Endothelial cell of umbilical vein (primary cell): Measurements from ENCODE around the gene TSPAN4. TPM values are rescaled to one million over a fixed set of nuclear protein-coding genes. Genes with fewer than 3 reads are reported as not detected.

Source experiments
- BruUV-seq: library from RNA; stranded (reverse); fragments of 400-500 nt; replicated peaks from 2 replicates; lab custom pipeline; 2021; lab: Mats Ljungman, UMichigan
- CTCF ChIA-PET: fragments of 300-600, 350-600 bp; sonication (Branson Sonifier 250); formaldehyde crosslinking; loops from one replicate; lab custom pipeline; 2021; ENCODE audit warnings: antibody characterized with exemption, inconsistent platforms; lab: Charles Lee
- POLR2A ChIA-PET: fragments of 300-600, 350-600 bp; sonication (Branson Sonifier 250); formaldehyde crosslinking; loops from one replicate; lab custom pipeline; 2021; ENCODE audit warnings: antibody characterized with exemption, inconsistent platforms; lab: Charles Lee
- DNase-seq: peaks from one replicate; pipeline ENCODE4 v3.0.0-alpha.2; 2011; ENCODE audit warnings: low read depth, low spot score
- FAIRE-seq: peaks from 2 replicates; lab custom pipeline; 2011; peaks lifted over from hg19 to GRCh38; lab: Jason Lieb, UNC
- H2AFZ ChIP-seq: 2 replicates; pipeline ENCODE4 v1.6.0; 2012; ENCODE audit warnings: low read depth, low read length, control low read depth, inconsistent platforms
- H3K27ac ChIP-seq: 2 replicates; pipeline ENCODE4 v1.5.1; 2011; ENCODE audit warnings: low read depth, mild to moderate bottlenecking, control low read depth, low read length, moderate library complexity; ENCODE audit not compliant: insufficient read depth
- H3K27me3 ChIP-seq, 2 experiments: 2 replicates each; pipeline versions ENCODE4 v1.6.0 to v1.6.1; 2011; ENCODE audit warnings: low read length in 2 of 2, mixed read lengths in 1 of 2; ENCODE audit not compliant: control insufficient read depth in 2 of 2, insufficient read depth in 2 of 2
- H3K36me3 ChIP-seq, 2 experiments: 2 replicates in 1 of 2; 3 replicates in 1 of 2; pipeline ENCODE4 v1.5.1; 2011; ENCODE audit warnings: low read length in 2 of 2, mild to moderate bottlenecking in 1 of 2, moderate library complexity in 1 of 2; ENCODE audit not compliant: control insufficient read depth in 2 of 2, insufficient read depth in 2 of 2; ENCODE audit errors: extremely low read depth in 1 of 2
- H3K4me1 ChIP-seq: 3 replicates; pipeline ENCODE4 v1.5.1; 2011; ENCODE audit warnings: mild to moderate bottlenecking, low read length; ENCODE audit not compliant: control insufficient read depth, insufficient read depth; ENCODE audit errors: extremely low read depth
- H3K4me2 ChIP-seq: 2 replicates; pipeline ENCODE4 v1.6.1; 2011; ENCODE audit warnings: low read length, control low read depth, mixed read lengths; ENCODE audit not compliant: insufficient read depth
- H3K4me3 ChIP-seq, 3 experiments: fragments of 200-600 bp in 1 of 3; sonication (generic), shearing (Covaris generic) in 1 of 3; replicated peaks in 1 of 3; 2 replicates each; pipeline ENCODE4 v1.5.1; 2011 to 2016; ENCODE audit warnings: control low read depth in 3 of 3, low read length in 3 of 3, mild to moderate bottlenecking in 2 of 3, inconsistent platforms in 1 of 3, low read depth in 1 of 3, moderate library complexity in 1 of 3; ENCODE audit not compliant: insufficient read depth in 1 of 3
- H3K79me2 ChIP-seq: 2 replicates; pipeline ENCODE4 v1.6.0; 2012; ENCODE audit warnings: low read length, inconsistent platforms; ENCODE audit not compliant: control insufficient read depth, insufficient read depth
- H3K9ac ChIP-seq: replicated peaks from 2 replicates; pipeline ENCODE3; 2011; ENCODE audit warnings: low read length, control low read depth; ENCODE audit not compliant: insufficient read depth; ENCODE audit errors: extremely low read depth
- H3K9me1 ChIP-seq: replicated peaks from 3 replicates; pipeline ENCODE4 v1.6.0; 2011; ENCODE audit warnings: mild to moderate bottlenecking, low read length; ENCODE audit not compliant: control insufficient read depth, insufficient read depth; ENCODE audit errors: extremely low read depth
- H3K9me3 ChIP-seq: replicated peaks from 2 replicates; pipeline ENCODE4 v1.5.1; 2012; ENCODE audit warnings: low read length, inconsistent platforms; ENCODE audit not compliant: control insufficient read depth, insufficient read depth
- H4K20me1 ChIP-seq: replicated peaks from 2 replicates; pipeline ENCODE3; 2011; ENCODE audit warnings: mild to moderate bottlenecking, low read length; ENCODE audit not compliant: control insufficient read depth, insufficient read depth; ENCODE audit errors: extremely low read depth
- CTCF ChIP-seq, 2 donors: IDR thresholded peaks; 1 replicate in 1 of 2; 2 replicates in 1 of 2; pipeline ENCODE4 v1.5.1; 2011; ENCODE audit warnings: low read length in 2 of 2, mild to moderate bottlenecking in 2 of 2, moderate library complexity in 2 of 2, control low read depth in 1 of 2, inconsistent platforms in 1 of 2, low read depth in 1 of 2; ENCODE audit not compliant: insufficient read depth in 1 of 2; ENCODE audit errors: extremely low read depth in 1 of 2
- EZH2 ChIP-seq: IDR thresholded peaks from 2 replicates; pipeline ENCODE4 v1.6.1; 2012; ENCODE audit warnings: borderline replicate concordance, low read depth, mild to moderate bottlenecking, moderate library complexity, low read length, inconsistent platforms; ENCODE audit not compliant: severe bottlenecking
- FOS ChIP-seq: IDR thresholded peaks from 2 replicates; pipeline ENCODE4 v1.6.1; 2011; ENCODE audit warnings: mild to moderate bottlenecking, low read length, moderate library complexity, borderline replicate concordance; ENCODE audit not compliant: insufficient read depth
- GATA2 ChIP-seq: IDR thresholded peaks from 2 replicates; pipeline ENCODE4 v1.7.0; 2011; ENCODE audit warnings: low read depth, mild to moderate bottlenecking, moderate library complexity, mixed read lengths, low read length; ENCODE audit not compliant: insufficient read length, insufficient read depth
- JUN ChIP-seq: IDR thresholded peaks from 2 replicates; pipeline ENCODE4 v1.6.1; 2011; ENCODE audit warnings: borderline replicate concordance, low read depth; ENCODE audit not compliant: insufficient read length, insufficient read depth
- MAX ChIP-seq: IDR thresholded peaks from 2 replicates; pipeline ENCODE4 v1.6.1; 2011; ENCODE audit not compliant: insufficient read depth, insufficient read length
- MYC ChIP-seq: IDR thresholded peaks from one replicate; pipeline ENCODE4 v1.6.1; 2011; ENCODE audit warnings: mild to moderate bottlenecking, low read depth, low read length
- POLR2A ChIP-seq: IDR thresholded peaks from 2 replicates; pipeline ENCODE4 v1.6.1; 2012; ENCODE audit warnings: low read depth, mild to moderate bottlenecking, control low read depth, low read length
- POLR2AphosphoS5 ChIP-seq: IDR thresholded peaks from 2 replicates; pipeline ENCODE4 v1.6.1; 2012; ENCODE audit warnings: low read depth, mild to moderate bottlenecking, control low read depth, low read length, moderate library complexity; ENCODE audit not compliant: insufficient read depth
- dilution Hi-C: fragments of 300-500 bp; cut with MboI; formaldehyde crosslinking; loops from one replicate; pipeline ENCODE4 v1.15.0; 2019; ENCODE audit warnings: low sequenced_read_pairs; ENCODE audit not compliant: extremely low pct_ligation_motif_present
- intact Hi-C: fragments of 100-400 bp; cut with micrococcal nuclease; formaldehyde crosslinking; loops from one replicate; pipeline ENCODE4 v1.10.0; 2022
- polyA plus RNA-seq, 4 experiments: library from polyadenylated mRNA; depleted of rRNA in 3 of 4; stranded (reverse) in 3 of 4; unstranded in 1 of 4; fragments of >200 nt; gene quantifications; 2 replicates each; pipeline versions ENCODE4 v1.2.1 to v1.2.3, GENCODE V29; 2011 to 2012; ENCODE audit warnings: missing spikeins in 1 of 4
- total RNA-seq: library from RNA; stranded (reverse); gene quantifications from 2 replicates; pipeline ENCODE4 v1.2.3, GENCODE V29; 2021

TSPAN4 gene
- total and polyA plus RNA-seq, 2 donors (not counting 3 experiments of a cell fraction or from before 2014, with no cell fraction given) = 114 to 199 TPM

GRCh38 chr11:802693-803466, 39.8 kb upstream of the TSPAN4 start:
- TF ChIP-seq GATA2 (no peak), EZH2 (no peak), POLR2AphosphoS5 (no peak), MYC (no peak), JUN (no peak), POLR2A (no peak), FOS (no peak), MAX (no peak), CTCF (IDR thresholded peaks at IDR 0.05; ENCODE audit: extremely low read depth in 1 of 2, insufficient read depth in 1 of 2, low read depth in 1 of 2, low read length in 2 of 2) (no peak)
- H3K9me3 ChIP-seq = no peaks in the 10 kb centered on the region
- intact Hi-C loops = no loop called here
- H3K79me2 ChIP-seq = peaks cover 3% of the 10 kb centered on the region
- ChIA-PET CTCF (interaction anchor here (0.6 kb wide), 1 partner anchor 72 kb away, joined by 3 read pairs; no protein-coding TSS in a partner anchor), POLR2A (no interaction called here)
- H3K9me1 ChIP-seq = no peaks in the 10 kb centered on the region
- peaks cover 0 to 20% of the 10 kb centered on the region in 2 experiments for H3K36me3 ChIP-seq
- H3K4me3 ChIP-seq = no peak overlapping the region
- no peak overlapping the region for H3K9ac ChIP-seq
- H3K4me1 ChIP-seq = peaks cover 15% of the 10 kb centered on the region
- no peaks in the 10 kb centered on the region for H4K20me1 ChIP-seq
- H3K27ac ChIP-seq = no peak overlapping the region
- no peak for FAIRE-seq
- H2AFZ ChIP-seq = no peak overlapping the region
- H3K4me2 ChIP-seq = no peak overlapping the region
- no TSS peak for BruUV-seq
- no peaks in the 10 kb centered on the region for H3K27me3 ChIP-seq
- dilution Hi-C loops = no loop called here
- no peak for DNase-seq
